Mesothelial cell of epicardium (in vitro differentiated cells): ENCODE measurements around the gene GAPVD1. TPM values are rescaled to one million over a fixed set of nuclear protein-coding genes. Genes with fewer than 3 reads are reported as not detected.
"Not testable (repeated sequence)": the region's sequence is repeated elsewhere in the genome, so short reads cannot be mapped to it uniquely, and the experiment has no call there.

ENCODE experiments used
- DNase-seq, 2 experiments: peaks; one replicate each; pipeline ENCODE4 v3.0.0; 2021; ENCODE audit warnings: low spot score in 2 of 2; ENCODE audit not compliant: unreplicated experiment in 2 of 2
- H3K27ac Mint-ChIP-seq: 2 replicates; pipeline ENCODE4 v1.8.0; 2021; ENCODE audit warnings: mixed read lengths
- H3K27me3 Mint-ChIP-seq: 2 replicates; pipeline ENCODE4 v1.8.0; 2021; ENCODE audit warnings: low read depth, mixed read lengths
- H3K36me3 Mint-ChIP-seq: 2 replicates; pipeline ENCODE4 v1.8.0; 2021; ENCODE audit warnings: mixed read lengths
- H3K4me1 Mint-ChIP-seq: 2 replicates; pipeline ENCODE4 v1.8.0; 2021; ENCODE audit warnings: mixed read lengths
- H3K4me3 Mint-ChIP-seq: 2 replicates; pipeline ENCODE4 v1.8.0; 2021; ENCODE audit warnings: mild to moderate bottlenecking, moderate library complexity, mixed read lengths
- H3K9me3 Mint-ChIP-seq: 2 replicates; pipeline ENCODE4 v1.8.0; 2021; ENCODE audit warnings: mixed read lengths
- CTCF ChIP-seq: fragments of 200-600 bp; sonication (generic); IDR thresholded peaks from one replicate; pipeline ENCODE4 v1.5.0; 2021; ENCODE audit warnings: antibody characterized with exemption; ENCODE audit not compliant: unreplicated experiment
- total RNA-seq: library from RNA; stranded (reverse); gene quantifications from 3 replicates; pipeline ENCODE4 v1.2.1, GENCODE V29; 2021

The GAPVD1 gene
- total RNA-seq, 1 donor from 2014 or later = 58.7 TPM

- TF ChIP-seq CTCF = no peak
- Mint-ChIP-seq H3K9me3 (no peaks in the 10 kb centered on the region), H3K36me3 (peaks cover 2% of the 10 kb centered on the region), H3K4me3 (peak overlapping the region; percentile 98), H3K4me1 (peaks cover 24% of the 10 kb centered on the region), H3K27me3 (no peaks in the 10 kb centered on the region), H3K27ac (peak overlapping the region; percentile 43)
- DNase-seq = no peak
Measured at GRCh38 chr9:125260561-125260960, 1.1 kb upstream of the GAPVD1 start.

GRCh38 chr9:125262294-125262991 is 817 bp downstream of the GAPVD1 start:
- no peak for DNase-seq
- Mint-ChIP-seq H3K27me3 (no peaks in the 10 kb centered on the region), H3K9me3 (no peaks in the 10 kb centered on the region), H3K36me3 (peaks cover 7% of the 10 kb centered on the region), H3K27ac (peak overlapping the region; percentile 95), H3K4me1 (peaks cover 24% of the 10 kb centered on the region), H3K4me3 (peak overlapping the region; percentile 98)
- TF ChIP-seq CTCF = no peak

- not testable (repeated sequence) for H3K9me3 Mint-ChIP-seq, H3K27me3 Mint-ChIP-seq, H3K36me3 Mint-ChIP-seq, DNase-seq
- Mint-ChIP-seq H3K27ac (peak overlapping the region; percentile 47), H3K4me3 (peak overlapping the region; percentile 41), H3K4me1 (peaks cover 31% of the 10 kb centered on the region)
Measured at GRCh38 chr9:125264068-125264467, 2.4 kb downstream of the GAPVD1 start.

- DNase-seq = no peak
- Mint-ChIP-seq H3K9me3 (no peaks in the 10 kb centered on the region), H3K4me1 (peaks cover 32% of the 10 kb centered on the region), H3K4me3 (no peak overlapping the region), H3K27ac (peak overlapping the region; percentile 89), H3K27me3 (no peaks in the 10 kb centered on the region), H3K36me3 (peaks cover 9% of the 10 kb centered on the region)
- TF ChIP-seq CTCF = no peak
Measured at GRCh38 chr9:125268394-125269013, 6.9 kb downstream of the GAPVD1 start.

- Mint-ChIP-seq H3K4me1 (peaks cover 30% of the 10 kb centered on the region), H3K9me3 (no peaks in the 10 kb centered on the region), H3K36me3 (peaks cover 7% of the 10 kb centered on the region), H3K4me3 (no peak overlapping the region), H3K27ac (no peak overlapping the region), H3K27me3 (no peaks in the 10 kb centered on the region)
- DNase-seq = no peak
- TF ChIP-seq CTCF = no peak
Measured at GRCh38 chr9:125269014-125269397, 7.4 kb downstream of the GAPVD1 start.

GRCh38 chr9:125271081-125271480 is 9.5 kb downstream of the GAPVD1 start:
- TF ChIP-seq CTCF = no peak
- Mint-ChIP-seq H3K9me3 (no peaks in the 10 kb centered on the region), H3K4me3 (no peak overlapping the region), H3K36me3 (peaks cover 5% of the 10 kb centered on the region), H3K4me1 (peaks cover 30% of the 10 kb centered on the region), H3K27ac (peak overlapping the region; percentile 77), H3K27me3 (no peaks in the 10 kb centered on the region)
- no peak for DNase-seq
